Astrocyte (in vitro differentiated cells and primary cell): ENCODE measurements around the gene ZNF81. TPM values are rescaled to one million over a fixed set of nuclear protein-coding genes. Genes with fewer than 3 reads are reported as not detected.
"Not testable (repeated sequence)": the region's sequence is repeated elsewhere in the genome, so short reads cannot be mapped to it uniquely, and the experiment has no call there.

Experiments
- DNase-seq: peaks from one replicate; pipeline ENCODE4 v3.0.0-alpha.2; 2010; ENCODE audit warnings: low read depth
- FAIRE-seq: peaks from 2 replicates; lab custom pipeline; 2011; peaks lifted over from hg19 to GRCh38; lab: Jason Lieb, UNC
- H2AFZ ChIP-seq: 2 replicates; pipeline ENCODE4 v1.6.0; 2012; ENCODE audit warnings: low read depth, low read length, inconsistent platforms
- H3K27ac ChIP-seq: 2 replicates; pipeline ENCODE4 v1.5.1; 2011; ENCODE audit warnings: low read depth, low read length, inconsistent platforms
- H3K27me3 ChIP-seq: 2 replicates; pipeline ENCODE4 v1.6.0; 2011; ENCODE audit warnings: low read length, inconsistent platforms; ENCODE audit not compliant: insufficient read depth
- H3K36me3 ChIP-seq: 2 replicates; pipeline ENCODE4 v1.5.1; 2011; ENCODE audit warnings: low read length, inconsistent platforms; ENCODE audit not compliant: insufficient read depth
- H3K4me1 ChIP-seq: 2 replicates; pipeline ENCODE4 v1.5.1; 2011; ENCODE audit warnings: low read length, inconsistent platforms; ENCODE audit not compliant: insufficient read depth
- H3K4me2 ChIP-seq: 2 replicates; pipeline ENCODE4 v1.6.0; 2012; ENCODE audit warnings: low read length, inconsistent platforms
- H3K4me3 ChIP-seq: 2 replicates; pipeline ENCODE4 v1.5.1; 2011; ENCODE audit warnings: low read depth, mild to moderate bottlenecking, low read length, inconsistent platforms; ENCODE audit not compliant: insufficient read depth
- H3K79me2 ChIP-seq: 2 replicates; pipeline ENCODE4 v1.6.0; 2012; ENCODE audit warnings: mild to moderate bottlenecking, low read length, inconsistent platforms; ENCODE audit not compliant: insufficient read depth
- H3K9ac ChIP-seq: 2 replicates; pipeline ENCODE4 v1.6.0; 2012; ENCODE audit warnings: mild to moderate bottlenecking, low read length, inconsistent platforms
- H3K9me3 ChIP-seq: 2 replicates; pipeline ENCODE4 v1.5.1; 2012; ENCODE audit warnings: low read depth, mild to moderate bottlenecking, low read length, inconsistent platforms; ENCODE audit not compliant: insufficient read depth
- H4K20me1 ChIP-seq: 2 replicates; pipeline ENCODE4 v1.6.0; 2012; ENCODE audit warnings: low read length, inconsistent platforms; ENCODE audit not compliant: insufficient read depth
- H3K27ac Mint-ChIP-seq: one replicate; pipeline ENCODE4 v1.8.0; 2021; ENCODE audit warnings: mild to moderate bottlenecking, mixed read lengths; ENCODE audit not compliant: unreplicated experiment
- H3K27me3 Mint-ChIP-seq: one replicate; pipeline ENCODE4 v1.8.0; 2021; ENCODE audit warnings: low read depth, mixed read lengths; ENCODE audit not compliant: unreplicated experiment
- H3K36me3 Mint-ChIP-seq: one replicate; pipeline ENCODE4 v1.8.0; 2021; ENCODE audit warnings: low read depth, mixed read lengths; ENCODE audit not compliant: unreplicated experiment
- H3K4me1 Mint-ChIP-seq: one replicate; pipeline ENCODE4 v1.8.0; 2021; ENCODE audit warnings: low read depth, mixed read lengths; ENCODE audit not compliant: unreplicated experiment
- H3K4me3 Mint-ChIP-seq: one replicate; pipeline ENCODE4 v1.8.0; 2021; ENCODE audit warnings: mild to moderate bottlenecking, moderate library complexity, mixed read lengths; ENCODE audit not compliant: unreplicated experiment
- H3K9me3 Mint-ChIP-seq: one replicate; pipeline ENCODE4 v1.8.0; 2021; ENCODE audit warnings: mild to moderate bottlenecking, mixed read lengths; ENCODE audit not compliant: unreplicated experiment
- CTCF ChIP-seq: IDR thresholded peaks from 2 replicates; pipeline ENCODE4 v1.5.1; 2011; ENCODE audit warnings: low read depth, mild to moderate bottlenecking, inconsistent platforms, low read length, moderate library complexity; ENCODE audit not compliant: insufficient read depth
- EZH2 ChIP-seq: IDR thresholded peaks from 2 replicates; pipeline ENCODE4 v1.6.1; 2012; ENCODE audit warnings: mild to moderate bottlenecking, low read length, inconsistent platforms; ENCODE audit not compliant: insufficient read depth
- total RNA-seq: library from RNA; stranded (reverse); gene quantifications from 2 replicates; pipeline ENCODE4 v1.2.1, GENCODE V29; 2021

Gene ZNF81
- total RNA-seq, 1 donor from 2014 or later = 8.6 TPM

- Mint-ChIP-seq H3K36me3 (no peaks in the 10 kb centered on the region), H3K4me1 (no peaks in the 10 kb centered on the region), H3K27ac (no peak overlapping the region), H3K9me3 (peaks cover 1% of the 10 kb centered on the region), H3K4me3 (no peak overlapping the region), H3K27me3 (no peaks in the 10 kb centered on the region)
- no peak overlapping the region for H3K27ac ChIP-seq
- no peak overlapping the region for H3K4me2 ChIP-seq
- no peaks in the 10 kb centered on the region for H3K36me3 ChIP-seq
- no peak overlapping the region for H3K4me3 ChIP-seq
- no peak for DNase-seq
- H3K9ac ChIP-seq = no peak overlapping the region
- no peaks in the 10 kb centered on the region for H3K4me1 ChIP-seq
- no peak for TF ChIP-seq CTCF
- no peaks in the 10 kb centered on the region for H3K79me2 ChIP-seq
- peak; percentile 92 for FAIRE-seq
- H3K27me3 ChIP-seq = no peaks in the 10 kb centered on the region
- H3K9me3 ChIP-seq = no peaks in the 10 kb centered on the region
- H2AFZ ChIP-seq = no peak overlapping the region
- no peaks in the 10 kb centered on the region for H4K20me1 ChIP-seq
These were observed 90.5 kb downstream of the ZNF81 start for GRCh38 chrX:47927212-47927611.

- not testable (repeated sequence) for H3K4me1 ChIP-seq, H2AFZ ChIP-seq, H3K79me2 ChIP-seq, H3K9me3 ChIP-seq, H3K27me3 ChIP-seq, H3K27ac ChIP-seq, H3K4me3 ChIP-seq, H3K4me1 Mint-ChIP-seq, H3K4me2 ChIP-seq, H3K27ac Mint-ChIP-seq, FAIRE-seq, H3K9ac ChIP-seq, H3K36me3 ChIP-seq, H3K9me3 Mint-ChIP-seq, H3K4me3 Mint-ChIP-seq, H3K27me3 Mint-ChIP-seq, H4K20me1 ChIP-seq, H3K36me3 Mint-ChIP-seq, DNase-seq
These were observed 95.3 kb downstream of the ZNF81 start for GRCh38 chrX:47931970-47932369.

GRCh38 chrX:47933946-47934345 is 97.2 kb downstream of the ZNF81 start:
- Histone ChIP-seq H3K9ac (no peak overlapping the region), H3K4me2 (no peak overlapping the region), H2AFZ (no peak overlapping the region), H3K79me2 (no peaks in the 10 kb centered on the region), H4K20me1 (no peaks in the 10 kb centered on the region), H3K27ac (no peak overlapping the region), H3K4me1 (no peaks in the 10 kb centered on the region), H3K36me3 (no peaks in the 10 kb centered on the region), H3K27me3 (no peaks in the 10 kb centered on the region), H3K4me3 (no peak overlapping the region), H3K9me3 (no peaks in the 10 kb centered on the region)
- DNase-seq = no peak
- no peaks in the 10 kb centered on the region for H3K36me3 Mint-ChIP-seq
- H3K4me3 Mint-ChIP-seq = no peak overlapping the region
- no peaks in the 10 kb centered on the region for H3K27me3 Mint-ChIP-seq
- H3K4me1 Mint-ChIP-seq = peaks cover 2% of the 10 kb centered on the region
- no peaks in the 10 kb centered on the region for H3K9me3 Mint-ChIP-seq
- no peak for FAIRE-seq
- no peak overlapping the region for H3K27ac Mint-ChIP-seq
- TF ChIP-seq EZH2 = no peak
- no peak for TF ChIP-seq CTCF
